GM19455 (cell line): ENCODE measurements around the gene ALDH8A1.

ENCODE experiments used
- ATAC-seq: cut with Tn5 transposase; IDR thresholded peaks from one replicate; pipeline ENCODE4 v1.9.1; 2021; ENCODE audit not compliant: unreplicated experiment

ALDH8A1 gene

DNA sequence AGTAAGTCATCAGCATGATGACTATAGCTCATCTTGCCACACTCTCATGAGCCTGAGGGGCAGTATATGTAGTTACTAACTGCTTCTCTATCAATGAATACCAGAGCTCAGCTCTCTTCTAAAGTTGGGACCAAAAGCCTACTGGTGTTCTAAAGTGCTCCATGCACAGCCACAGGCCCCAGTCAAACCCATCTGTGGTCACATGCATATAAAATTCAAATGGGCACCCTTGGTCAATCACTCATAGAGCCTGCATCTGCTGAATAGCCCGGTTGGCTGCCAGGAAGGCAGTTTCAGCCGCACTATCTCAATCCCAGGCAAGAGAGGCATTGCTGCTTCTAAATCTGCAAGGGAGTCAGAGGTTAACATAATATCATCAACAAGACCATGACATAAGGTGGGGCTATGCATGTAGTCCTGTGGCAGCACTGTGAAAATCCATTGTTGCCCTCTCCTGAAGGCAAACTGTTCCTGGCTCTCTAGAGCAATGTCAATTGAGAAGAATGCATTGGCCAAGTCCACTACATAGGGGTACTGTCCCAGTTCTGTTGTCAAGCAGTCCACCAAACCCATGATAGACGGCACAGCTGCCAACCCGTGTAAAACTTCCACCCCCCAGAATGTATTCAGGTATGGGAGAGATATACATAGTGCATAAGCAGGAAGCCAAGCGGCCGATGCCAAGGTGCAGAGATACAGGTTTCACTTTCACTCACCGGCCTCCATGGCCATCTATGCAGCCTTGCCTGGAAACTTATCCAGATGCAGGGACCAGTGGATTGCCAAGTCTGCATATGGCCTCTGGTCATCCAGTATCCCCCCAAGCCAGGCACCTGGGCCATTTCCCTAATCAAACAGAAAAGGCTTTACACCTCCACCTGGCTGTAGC lies 76.2 kb downstream of the ALDH8A1 start:
- ATAC-seq, result no peak

- ATAC-seq, result peak; percentile 93
Measured at GRCh38 chr6:134870677-134871498, 79.0 kb downstream of the ALDH8A1 start.

- no peak for ATAC-seq
Measured at GRCh38 chr6:134868812-134869211, 81.1 kb downstream of the ALDH8A1 start.
